Parathyroid adenoma (tissue), 2 donors: ENCODE data around the gene PRXL2A.
A peak's percentile ranks its signal among the peaks of the same experiment; 100 is the strongest.

ENCODE experiments used
- H2AFZ ChIP-seq: fragments of 300-600 bp; sonication (generic); one replicate; pipeline ENCODE4 v1.7.0; 2017; ENCODE audit warnings: antibody characterized with exemption, mild to moderate bottlenecking
- H3K27ac ChIP-seq: fragments of 300-600 bp; sonication (generic); one replicate; pipeline ENCODE4 v1.7.0; 2017
- H3K27me3 ChIP-seq: fragments of 300-600 bp; sonication (generic); one replicate; pipeline ENCODE4 v1.7.0; 2017; ENCODE audit warnings: low read length; ENCODE audit not compliant: control insufficient read depth, insufficient read depth
- H3K36me3 ChIP-seq: fragments of 300-600 bp; sonication (generic); one replicate; pipeline ENCODE4 v1.7.0; 2017; ENCODE audit warnings: low read length; ENCODE audit not compliant: control insufficient read depth, insufficient read depth
- H3K4me1 ChIP-seq: fragments of 300-600 bp; sonication (generic); one replicate; pipeline ENCODE4 v1.7.0; 2017; ENCODE audit warnings: control low read depth
- H3K4me2 ChIP-seq: fragments of 300-600 bp; sonication (generic); one replicate; pipeline ENCODE4 v1.7.0; 2017; ENCODE audit warnings: low read length
- H3K4me3 ChIP-seq: fragments of 300-600 bp; sonication (generic); one replicate; pipeline ENCODE4 v1.7.0; 2017; ENCODE audit warnings: low read depth, low read length
- H3K79me2 ChIP-seq: fragments of 300-600 bp; sonication (generic); one replicate; pipeline ENCODE4 v1.7.0; 2017; ENCODE audit warnings: control low read depth
- H3K9ac ChIP-seq: fragments of 300-600 bp; sonication (generic); one replicate; pipeline ENCODE4 v1.7.0; 2017; ENCODE audit warnings: mild to moderate bottlenecking
- H3K9me3 ChIP-seq: fragments of 300-600 bp; sonication (generic); one replicate; pipeline ENCODE4 v1.7.0; 2017; ENCODE audit warnings: low read length; ENCODE audit not compliant: control insufficient read depth
- CTCF ChIP-seq: fragments of 300-600 bp; sonication (generic); IDR thresholded peaks from one replicate; pipeline ENCODE4 v1.7.0; 2017; ENCODE audit warnings: antibody characterized with exemption, mild to moderate bottlenecking
- donor health status: primary hyperparathyroidism.

Gene PRXL2A

GRCh38 chr10:80441831-80442230 is 33.5 kb downstream of the PRXL2A start:
- no peak overlapping the region for H3K4me3 ChIP-seq
- no peaks in the 10 kb centered on the region for H3K27me3 ChIP-seq
- H3K79me2 ChIP-seq, result peaks cover 2% of the 10 kb centered on the region
- H3K27ac ChIP-seq, result no peak overlapping the region
- H3K9ac ChIP-seq, result no peak overlapping the region
- H3K4me1 ChIP-seq, result peaks cover 20% of the 10 kb centered on the region
- H3K36me3 ChIP-seq, result no peaks in the 10 kb centered on the region
- H3K4me2 ChIP-seq, result no peak overlapping the region
- no peak for TF ChIP-seq CTCF
- no peak overlapping the region for H2AFZ ChIP-seq
- no peaks in the 10 kb centered on the region for H3K9me3 ChIP-seq

- H3K27ac ChIP-seq, result peak overlapping the region; percentile 9
- no peaks in the 10 kb centered on the region for H3K9me3 ChIP-seq
- H3K27me3 ChIP-seq, result no peaks in the 10 kb centered on the region
- H3K36me3 ChIP-seq, result no peaks in the 10 kb centered on the region
- H3K4me3 ChIP-seq, result no peak overlapping the region
- peaks cover 2% of the 10 kb centered on the region for H3K79me2 ChIP-seq
- H2AFZ ChIP-seq, result peak overlapping the region; percentile 59
- TF ChIP-seq CTCF, result no peak
- H3K4me1 ChIP-seq, result peaks cover 23% of the 10 kb centered on the region
- H3K9ac ChIP-seq, result no peak overlapping the region
- no peak overlapping the region for H3K4me2 ChIP-seq
Observed at GRCh38 chr10:80442879-80443278, 34.5 kb downstream of the PRXL2A start.

GRCh38 chr10:80443531-80443974 is 35.2 kb downstream of the PRXL2A start:
- Histone ChIP-seq H3K36me3 (no peaks in the 10 kb centered on the region), H3K4me1 (peaks cover 23% of the 10 kb centered on the region), H3K79me2 (peaks cover 2% of the 10 kb centered on the region), H2AFZ (peak overlapping the region; percentile 7), H3K27me3 (no peaks in the 10 kb centered on the region), H3K4me2 (no peak overlapping the region), H3K27ac (no peak overlapping the region), H3K9ac (no peak overlapping the region), H3K4me3 (no peak overlapping the region), H3K9me3 (no peaks in the 10 kb centered on the region)
- peak; percentile 60 for TF ChIP-seq CTCF

GRCh38 chr10:80444124-80444523 is 35.8 kb downstream of the PRXL2A start:
- no peak overlapping the region for H3K27ac ChIP-seq
- H3K9ac ChIP-seq, result no peak overlapping the region

More at GRCh38 chr10:80444124-80444523, 35.8 kb downstream of the PRXL2A start:
- no peak overlapping the region for H3K4me2 ChIP-seq
- no peak overlapping the region for H3K4me3 ChIP-seq
- H3K36me3 ChIP-seq, result no peaks in the 10 kb centered on the region
- H3K27me3 ChIP-seq, result no peaks in the 10 kb centered on the region
- peaks cover 2% of the 10 kb centered on the region for H3K79me2 ChIP-seq
- TF ChIP-seq CTCF, result no peak
- peaks cover 23% of the 10 kb centered on the region for H3K4me1 ChIP-seq
- H2AFZ ChIP-seq, result no peak overlapping the region
- H3K9me3 ChIP-seq, result no peaks in the 10 kb centered on the region
